ENCODE measurements around the gene BCLAF3. TPM values are rescaled to one million over a fixed set of nuclear protein-coding genes. Genes with fewer than 3 reads are reported as not detected.

The BCLAF3 gene
- total RNA-seq, 6 experiments from 2014 or later, result 2.1 to 4.1 (median 3.0) TPM

- intact Hi-C loops (cut with DNase I), result no loop called here
- no peak for ATAC-seq
- Histone ChIP-seq H3K9me3 (no peaks in the 10 kb centered on the region), H3K27me3 (no peaks in the 10 kb centered on the region), H3K4me1 (no peaks in the 10 kb centered on the region), H3K27ac (no peak overlapping the region), H3K36me3 (no peaks in the 10 kb centered on the region), H3K4me3 (no peak overlapping the region)
- no peak for DNase-seq
- no peak for TF ChIP-seq POLR2A (IDR thresholded peaks at IDR 0.05)
- no peak for TF ChIP-seq CTCF (IDR thresholded peaks at IDR 0.05)
- WGBS (ENCODE audit: insufficient coverage, low coverage, low lambda C conversion rate, missing lambda C conversion rate), result 61% methylated on average over 3 of the region's 3 CpGs
Measured at GRCh38 chrX:19953145-19953544, 37.7 kb downstream of the BCLAF3 start.

- intact Hi-C loops (cut with DNase I), result no loop called here
- Histone ChIP-seq H3K36me3 (no peaks in the 10 kb centered on the region), H3K4me3 (no peak overlapping the region), H3K27me3 (no peaks in the 10 kb centered on the region), H3K9me3 (no peaks in the 10 kb centered on the region), H3K27ac (no peak overlapping the region), H3K4me1 (no peaks in the 10 kb centered on the region)
- no peak for DNase-seq
- 72% methylated on average over 2 of the region's 2 CpGs for WGBS (ENCODE audit: insufficient coverage, low coverage, low lambda C conversion rate, missing lambda C conversion rate)
- ATAC-seq, result no peak
- TF ChIP-seq CTCF (IDR thresholded peaks at IDR 0.05) (no peak), POLR2A (IDR thresholded peaks at IDR 0.05) (no peak)
Measured at GRCh38 chrX:19949340-19949739, 41.5 kb downstream of the BCLAF3 start.

GRCh38 chrX:19947612-19948011 lies 43.2 kb downstream of the BCLAF3 start:
- Histone ChIP-seq H3K27me3 (no peaks in the 10 kb centered on the region), H3K4me1 (no peaks in the 10 kb centered on the region), H3K9me3 (no peaks in the 10 kb centered on the region), H3K27ac (no peak overlapping the region), H3K4me3 (no peak overlapping the region), H3K36me3 (no peaks in the 10 kb centered on the region)
- no peak for DNase-seq
- WGBS (ENCODE audit: insufficient coverage, low coverage, low lambda C conversion rate, missing lambda C conversion rate), result 53% methylated on average over 1 of the region's 1 CpG
- intact Hi-C loops (cut with DNase I), result no loop called here
- TF ChIP-seq CTCF (IDR thresholded peaks at IDR 0.05) (no peak), POLR2A (IDR thresholded peaks at IDR 0.05) (no peak)
- no peak for ATAC-seq

MicroRNAs within 50 kb of the gene (microRNA counts, 767-probe panel; counts per million panel counts)
- 237 counts per million for microRNA hsa-miR-23c

Small RNAs within 50 kb of the gene (microRNA-seq; reads per million reads assigned to microRNA genes)
- 22.5 to 69.4 reads per million in 2 donors for gene MIR23C

Small RNAs within 50 kb of the gene (small RNA-seq; reads per million reads assigned to genes)
- gene MIR23C (0 to 0.10 reads per million in 2 experiments), gene RF00019 (0 reads per million in 2 experiments)

Other genes starting within 250 kb of the BCLAF3 start
- 10 to 100 TPM in 2 of 6 experiments, 1 to 10 TPM in 4; 7.3 to 14.1 (median 8.9) TPM for gene SH3KBP1, start 103.5 kb downstream of the BCLAF3 start, total RNA-seq
- under 1 TPM in 4 of 6 experiments, not detected in 2; 0.11 to 0.49 (median 0.30) TPM for gene MAP7D2, start 125.8 kb upstream of the BCLAF3 start, total RNA-seq
- gene EIF1AX, start 150.8 kb upstream of the BCLAF3 start, total RNA-seq, result 10 to 100 TPM; 31.1 to 71.6 (median 44.4) TPM

Measured in right lobe of liver (tissue), 6 donors.